PC-3 (cell line): ENCODE results near the gene LMNA.

Experiments used
- CTCF ChIP-seq: fragments of 300-600 bp; sonication (generic); conservative IDR thresholded peaks from 2 replicates; pipeline ENCODE4 v1.5.1; 2017; ENCODE audit warnings: antibody characterized with exemption, low read depth, mild to moderate bottlenecking, low read length
- EZH2 ChIP-seq: fragments of 300-600 bp; sonication (generic); IDR thresholded peaks from one replicate; pipeline ENCODE4 v1.6.1; 2017; ENCODE audit warnings: antibody characterized with exemption, mild to moderate bottlenecking, low read length; ENCODE audit not compliant: unreplicated experiment
- EZH2phosphoT487 ChIP-seq: fragments of 300-600 bp; sonication (generic); IDR thresholded peaks from 2 replicates; pipeline ENCODE4 v1.6.1; 2018; ENCODE audit warnings: mild to moderate bottlenecking, antibody characterized with exemption, low read length, borderline replicate concordance

GRCh38 chr1:156101880-156102279 lies 12.6 kb upstream of the LMNA start:
- TF ChIP-seq CTCF (no peak), EZH2 (no peak), EZH2phosphoT487 (no peak)
